HG03196 (cell line): ENCODE measurements around the gene AKAP1.
"Not testable (repeated sequence)": the region's sequence is repeated elsewhere in the genome, so short reads cannot be mapped to it uniquely, and the experiment has no call there.

Experiments used
- ATAC-seq: cut with Tn5 transposase; IDR thresholded peaks from one replicate; pipeline ENCODE4 v1.9.1; 2021; ENCODE audit not compliant: unreplicated experiment

Gene AKAP1

GRCh38 chr17:57075785-57076184, 9.3 kb upstream of the AKAP1 start:
- ATAC-seq = no peak

- ATAC-seq = no peak
These were observed 8.0 kb upstream of the AKAP1 start for GRCh38 chr17:57077000-57077399.

DNA sequence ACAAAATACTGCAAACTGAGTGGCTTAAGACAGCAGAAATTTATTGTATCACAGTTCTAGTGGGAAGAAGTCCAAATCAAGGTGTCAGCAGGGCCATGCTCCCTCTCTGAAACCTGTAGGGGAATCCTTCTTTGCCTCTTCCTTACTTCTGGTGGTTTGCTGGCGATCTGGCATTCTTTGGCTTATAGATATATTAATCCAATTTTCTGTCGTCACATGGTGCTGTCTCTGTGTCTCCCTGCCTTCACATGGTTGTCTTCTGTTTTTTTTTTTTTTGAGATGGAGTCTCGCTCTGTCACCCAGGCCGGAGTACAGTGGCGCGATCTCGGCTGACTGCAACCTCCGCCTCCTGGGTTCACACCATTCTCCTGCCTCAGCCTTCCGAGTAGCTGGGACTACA, 6.8 kb upstream of the AKAP1 start:
- no peak for ATAC-seq

DNA sequence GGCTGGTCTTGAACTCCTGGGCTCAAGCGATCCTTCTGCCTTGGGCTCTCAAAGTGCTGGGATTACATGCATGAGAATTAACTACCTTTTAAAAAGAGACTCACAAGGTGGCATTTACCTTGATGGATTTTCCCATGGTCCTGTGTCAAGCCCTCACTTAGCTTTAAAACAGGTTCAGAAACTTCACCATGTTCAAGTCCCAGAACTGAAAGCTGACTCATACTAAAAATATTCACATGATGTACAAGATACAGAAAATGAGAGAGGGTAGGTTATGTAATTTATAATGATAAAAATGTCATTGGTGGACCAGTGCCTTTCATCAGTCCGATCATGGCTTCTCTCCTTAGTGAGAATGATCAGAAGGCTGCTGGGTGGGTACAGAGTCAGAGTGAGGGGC, 4.3 kb upstream of the AKAP1 start:
- no peak for ATAC-seq

DNA sequence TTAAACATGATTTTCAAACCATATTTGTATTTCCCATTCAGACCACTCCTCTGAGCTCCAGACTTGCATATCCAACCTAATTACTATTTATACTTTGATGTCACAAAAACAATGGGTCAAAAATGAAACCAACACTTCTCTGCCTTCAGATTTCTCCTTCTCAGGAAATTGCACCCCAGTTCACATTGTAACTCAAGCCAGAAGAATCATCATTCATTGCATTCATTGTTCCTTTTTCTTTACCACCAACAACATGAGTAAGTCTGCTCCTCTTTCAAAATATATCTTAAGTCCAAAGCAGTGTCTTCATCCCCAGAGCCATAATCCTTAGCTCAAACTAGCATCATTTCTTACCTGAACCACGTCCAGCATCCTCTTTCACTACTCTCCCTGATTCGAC, 2.6 kb upstream of the AKAP1 start:
- ATAC-seq = no peak

DNA sequence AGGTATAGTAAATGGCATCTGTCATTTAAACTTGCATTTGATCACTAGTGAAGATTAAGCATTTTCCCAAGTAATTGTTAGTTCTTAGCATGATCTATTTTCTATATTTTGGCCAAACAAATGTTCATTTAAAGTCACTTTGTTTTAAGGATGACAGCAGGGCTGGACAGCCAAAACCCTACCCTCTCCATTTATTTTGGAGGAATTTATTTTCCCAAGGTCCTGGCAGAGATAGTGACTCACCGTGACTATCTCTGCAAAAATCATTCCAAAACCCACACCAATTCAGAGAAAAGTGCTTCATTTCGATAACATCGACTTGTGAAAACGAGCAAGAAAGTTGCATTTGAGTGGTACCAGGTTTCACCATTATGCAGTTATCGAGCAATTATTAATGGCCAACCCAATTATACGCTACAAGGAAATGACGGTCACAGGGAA, 665 bp upstream of the AKAP1 start:
- ATAC-seq = no peak

DNA sequence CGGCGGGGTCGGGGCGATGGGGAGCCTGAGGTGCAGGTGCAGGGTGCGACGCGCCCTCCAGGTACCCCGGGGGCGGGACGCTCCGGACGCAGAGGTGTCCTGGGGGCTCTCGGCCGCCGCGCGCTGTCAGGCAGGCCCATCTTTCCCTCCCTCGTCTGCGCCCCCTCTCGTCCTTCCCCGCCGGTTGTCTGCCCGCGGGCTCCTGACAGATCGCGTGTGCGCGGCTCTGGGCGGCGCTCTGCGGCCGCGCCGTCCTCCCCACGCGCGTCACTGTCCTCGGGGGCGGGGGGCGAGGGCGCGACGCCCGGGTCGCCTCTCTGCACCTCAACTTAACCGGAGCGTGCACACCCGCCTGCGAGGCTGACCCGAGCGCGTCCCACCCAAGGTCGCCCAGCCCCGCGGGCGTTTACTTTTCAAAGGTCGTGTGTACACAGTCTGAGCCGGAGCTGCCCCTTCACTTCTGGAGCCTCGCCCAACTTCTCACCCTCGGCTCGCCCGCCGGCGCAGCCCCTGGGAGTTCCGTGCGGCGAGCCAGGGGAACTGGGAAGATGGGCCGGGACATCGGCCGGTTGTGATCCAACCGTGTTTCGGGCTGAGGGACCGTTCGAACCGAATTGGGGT, 512 bp downstream of the AKAP1 start:
- peak; percentile 35 for ATAC-seq

DNA sequence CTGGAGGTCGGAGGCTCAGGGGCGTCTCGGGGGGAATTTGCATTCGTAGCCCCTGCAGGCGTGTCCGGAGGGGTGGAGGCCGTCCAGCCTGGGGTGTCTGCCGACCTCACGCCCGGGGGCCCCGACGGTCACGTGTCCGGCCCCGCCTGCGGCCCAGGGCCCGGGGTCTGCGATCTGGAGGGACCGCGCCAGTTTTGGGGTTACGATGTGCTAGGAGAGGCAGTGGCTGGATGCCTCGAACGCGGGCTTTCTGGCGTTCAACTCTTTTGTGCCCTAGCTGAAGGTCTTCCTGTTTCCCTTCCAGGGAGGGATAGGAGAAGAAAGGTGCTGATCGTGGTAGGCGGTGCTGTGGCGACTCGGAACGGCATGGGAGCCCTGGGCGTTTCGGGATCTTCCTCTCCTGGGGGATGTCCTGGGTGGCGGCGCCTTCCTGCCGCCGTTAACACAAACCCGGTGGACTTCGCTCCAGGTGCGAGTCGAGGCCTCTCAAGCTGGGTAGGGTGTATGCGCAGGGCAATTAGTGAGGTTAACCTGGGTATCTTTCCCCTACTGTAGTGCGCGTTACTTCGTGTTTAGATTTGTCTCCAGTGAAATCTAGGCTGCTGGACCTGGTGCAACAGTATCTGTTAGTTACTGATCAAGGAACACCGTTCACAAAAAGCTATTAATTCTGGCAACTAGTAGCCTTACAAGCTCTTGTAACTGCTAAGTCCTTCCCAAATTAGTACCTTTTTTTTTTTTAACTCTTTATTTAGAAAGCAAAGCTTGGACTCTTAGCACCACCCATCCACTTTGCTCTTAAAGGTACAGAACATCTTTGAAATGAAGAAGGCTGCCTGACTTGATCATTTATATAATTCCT, 1.3 kb downstream of the AKAP1 start:
- ATAC-seq = no peak

- no peak for ATAC-seq
These were observed 3.3 kb downstream of the AKAP1 start for GRCh38 chr17:57088298-57088697.

- ATAC-seq = no peak
These were observed 4.3 kb downstream of the AKAP1 start for GRCh38 chr17:57089391-57089790.

DNA sequence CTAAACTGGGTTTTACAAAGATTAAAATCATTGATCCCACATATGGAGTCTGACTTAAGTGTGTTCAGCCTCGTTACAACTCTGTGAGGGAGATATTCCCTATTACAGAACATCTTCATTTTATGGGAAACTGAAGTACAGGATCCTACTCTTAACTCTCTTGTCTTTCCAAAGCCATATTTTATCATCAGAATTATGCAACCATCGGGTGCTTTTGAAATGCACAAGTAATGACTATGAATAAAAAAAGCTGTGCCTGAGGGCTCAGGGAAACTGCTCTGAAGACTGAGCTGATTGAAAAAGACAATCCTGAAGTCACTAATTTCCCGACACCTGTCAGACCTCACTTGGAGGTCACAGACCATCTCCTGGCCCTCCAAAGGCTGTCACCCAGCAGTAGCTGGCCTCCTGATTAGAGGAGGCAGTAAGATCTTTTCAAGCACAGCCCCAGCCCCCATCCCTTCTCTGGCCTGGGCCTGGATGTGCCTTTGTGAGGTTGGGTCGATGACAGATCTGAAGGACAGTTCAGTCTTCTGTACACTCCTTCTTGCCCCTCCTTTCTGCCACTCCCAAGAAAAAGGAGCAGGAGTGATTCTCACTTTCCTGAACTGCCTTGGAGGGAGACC, 5.6 kb downstream of the AKAP1 start:
- no peak for ATAC-seq

DNA sequence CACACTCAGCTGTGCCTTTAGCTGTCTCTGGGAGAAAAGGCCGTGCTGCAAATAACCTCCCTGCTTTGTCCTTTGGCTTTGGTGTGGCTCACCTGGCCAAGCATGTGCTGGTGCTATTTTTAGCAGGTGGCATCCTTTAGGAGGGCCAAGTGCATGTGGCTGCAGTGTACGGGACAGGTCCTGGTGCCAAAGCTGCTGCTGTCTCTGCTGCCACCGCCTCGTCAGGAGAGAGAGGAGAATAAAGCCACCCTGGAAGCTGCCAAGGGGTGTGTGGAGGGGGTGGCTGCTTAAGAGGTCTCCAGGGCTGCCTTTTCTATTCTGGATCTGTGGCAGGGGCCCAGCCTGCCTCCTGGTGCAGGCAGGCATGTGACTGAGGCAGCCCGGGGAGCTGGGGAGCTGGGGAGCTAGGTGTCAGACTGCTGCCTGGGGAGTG, 6.2 kb downstream of the AKAP1 start:
- no peak for ATAC-seq

DNA sequence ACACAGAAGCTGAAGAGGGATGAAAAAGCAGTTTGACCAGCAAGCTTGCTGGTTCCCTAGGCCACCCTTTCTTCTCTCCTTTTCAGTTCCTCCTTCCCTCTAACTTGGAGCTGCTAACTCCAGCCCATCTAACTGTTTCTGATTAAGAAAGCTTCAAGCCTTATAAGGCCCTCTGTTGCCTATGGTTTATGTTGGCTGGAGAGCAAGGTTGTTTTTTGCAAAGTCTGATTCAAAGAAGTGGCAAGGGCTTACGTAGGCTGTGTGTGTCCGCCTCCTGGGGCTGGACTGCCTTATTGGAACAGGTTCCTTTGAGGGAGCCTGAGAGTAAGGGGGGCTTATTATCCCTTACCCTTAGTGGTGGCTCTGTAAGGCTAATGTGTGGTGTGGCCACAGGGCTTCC, 7.1 kb downstream of the AKAP1 start:
- no peak for ATAC-seq

- ATAC-seq = no peak
These were observed 7.7 kb downstream of the AKAP1 start for GRCh38 chr17:57092779-57093178.

- ATAC-seq = no peak
These were observed 11.6 kb downstream of the AKAP1 start for GRCh38 chr17:57096472-57097202.

- no peak for ATAC-seq
These were observed 12.9 kb downstream of the AKAP1 start for GRCh38 chr17:57097832-57098421.

DNA sequence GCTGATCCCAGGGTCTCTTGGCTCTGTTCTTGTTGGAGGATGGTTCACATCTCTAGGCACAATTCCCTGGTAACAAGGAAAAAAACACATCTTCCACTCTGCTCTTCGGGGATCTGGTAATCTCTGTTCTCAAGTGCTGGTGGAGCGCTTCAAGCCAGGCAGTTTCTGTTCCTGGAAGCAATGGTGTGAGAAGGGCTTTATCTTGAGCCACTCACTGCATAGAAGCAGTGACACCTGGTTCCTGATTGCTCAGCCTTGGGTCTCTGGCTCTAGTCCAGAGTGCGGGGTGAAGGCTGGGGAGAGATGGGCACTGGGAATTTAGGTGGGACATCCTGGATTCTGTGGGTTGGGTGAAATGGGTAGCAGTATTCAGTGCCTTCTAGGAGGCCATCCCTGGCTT, 14.1 kb downstream of the AKAP1 start:
- no peak for ATAC-seq

DNA sequence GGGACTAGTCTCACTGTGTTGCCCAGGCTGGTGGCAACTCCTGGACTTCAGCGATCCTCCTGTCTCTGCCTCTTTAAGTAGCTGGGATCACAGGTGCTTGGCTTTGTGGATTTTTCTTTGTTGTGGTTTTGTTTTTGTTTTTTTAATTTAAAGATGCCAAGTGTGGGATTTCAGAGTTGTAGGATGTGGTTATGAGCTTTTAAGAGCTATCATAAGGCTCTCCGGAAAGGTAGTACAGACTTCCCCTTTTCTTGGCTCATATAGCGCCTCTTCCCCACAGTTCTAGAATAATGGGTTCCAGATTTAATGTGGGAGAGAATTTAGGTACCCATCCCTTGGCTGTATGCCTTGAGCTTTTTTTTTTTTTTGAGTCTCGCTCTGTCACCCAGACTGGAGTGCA, 17.1 kb downstream of the AKAP1 start:
- ATAC-seq = no peak

DNA sequence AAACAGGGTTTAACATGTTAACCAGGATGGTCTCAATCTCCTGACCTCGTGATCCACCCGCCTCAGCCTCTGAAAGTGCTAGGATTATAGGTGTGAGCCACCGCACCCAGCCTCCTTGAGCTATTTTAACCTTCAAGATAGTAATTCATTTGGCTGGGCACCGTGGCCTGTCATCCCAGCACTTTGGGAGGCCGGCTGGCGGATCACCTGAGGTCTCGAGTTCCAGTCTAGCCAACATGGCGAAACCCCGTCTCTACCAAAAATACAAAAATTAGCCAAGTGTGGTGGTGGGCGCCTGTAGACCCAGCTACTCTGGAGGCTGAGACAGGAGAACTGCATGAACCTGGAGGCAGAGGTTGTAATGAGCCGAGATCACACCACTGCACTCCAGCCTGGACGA, 17.6 kb downstream of the AKAP1 start:
- not testable (repeated sequence) for ATAC-seq

GRCh38 chr17:57104461-57105175, 19.6 kb downstream of the AKAP1 start:
- ATAC-seq = no peak
